MCF 10A (cell line): ENCODE data around the gene PER1. TPM values are rescaled to one million over a fixed set of nuclear protein-coding genes. Genes with fewer than 3 reads are reported as not detected.

Experiments
- BruUV-seq: library from RNA; stranded (reverse); fragments of 400-500 nt; replicated peaks from 2 replicates; lab custom pipeline; 2021; lab: Mats Ljungman, UMichigan
- CTCF ChIA-PET: fragments of 300-600 bp; sonication (Branson Sonifier 250); formaldehyde crosslinking; extraction: SDS; loops from one replicate; lab custom pipeline; 2021; ENCODE audit warnings: antibody characterized with exemption, inconsistent platforms; lab: Yijun Ruan, JAX
- POLR2A ChIA-PET: fragments of 300-600, 350-650 bp; sonication (Branson Sonifier 250); formaldehyde crosslinking; extraction: SDS; loops from one replicate; lab custom pipeline; 2020; ENCODE audit warnings: antibody characterized with exemption, inconsistent platforms; lab: Yijun Ruan, JAX
- DNase-seq: peaks from one replicate; pipeline ENCODE4 v3.0.0-alpha.2; 2018; ENCODE audit not compliant: unreplicated experiment
- H3K27ac Mint-ChIP-seq: one replicate; pipeline ENCODE4 v1.8.0; 2022; ENCODE audit warnings: mild to moderate bottlenecking, low read depth, mixed read lengths; ENCODE audit not compliant: unreplicated experiment
- H3K27me3 Mint-ChIP-seq: one replicate; pipeline ENCODE4 v1.8.0; 2022; ENCODE audit warnings: mixed read lengths; ENCODE audit not compliant: insufficient read depth, unreplicated experiment
- H3K36me3 Mint-ChIP-seq: one replicate; pipeline ENCODE4 v1.8.0; 2022; ENCODE audit warnings: mild to moderate bottlenecking, moderate library complexity, mixed read lengths; ENCODE audit not compliant: insufficient read depth, unreplicated experiment
- H3K4me1 Mint-ChIP-seq: one replicate; pipeline ENCODE4 v1.8.0; 2022; ENCODE audit warnings: mixed read lengths; ENCODE audit not compliant: insufficient read depth, unreplicated experiment
- H3K4me3 Mint-ChIP-seq: one replicate; pipeline ENCODE4 v1.8.0; 2022; ENCODE audit warnings: mild to moderate bottlenecking, moderate library complexity, mixed read lengths; ENCODE audit not compliant: unreplicated experiment
- H3K9me3 Mint-ChIP-seq: one replicate; pipeline ENCODE4 v1.8.0; 2022; ENCODE audit warnings: mixed read lengths; ENCODE audit not compliant: unreplicated experiment
- intact Hi-C: fragments of 100-400 bp; cut with micrococcal nuclease; formaldehyde crosslinking; loops from 2 replicates; pipeline ENCODE4 v1.14.1; 2022
- total RNA-seq: library from RNA; stranded (reverse); gene quantifications from 2 replicates; pipeline ENCODE4 v1.2.3, GENCODE V29; 2022
- TF ChIP-seq, protein P1 (sequence below): fragments of 200-600 bp; IDR thresholded peaks from one replicate; pipeline ENCODE4 v1.8.0; 2022; ENCODE audit warnings: antibody characterized with exemption, mild to moderate bottlenecking; ENCODE audit not compliant: unreplicated experiment

The PER1 gene
- total RNA-seq, 1 experiment from 2014 or later = 190 TPM

DNA sequence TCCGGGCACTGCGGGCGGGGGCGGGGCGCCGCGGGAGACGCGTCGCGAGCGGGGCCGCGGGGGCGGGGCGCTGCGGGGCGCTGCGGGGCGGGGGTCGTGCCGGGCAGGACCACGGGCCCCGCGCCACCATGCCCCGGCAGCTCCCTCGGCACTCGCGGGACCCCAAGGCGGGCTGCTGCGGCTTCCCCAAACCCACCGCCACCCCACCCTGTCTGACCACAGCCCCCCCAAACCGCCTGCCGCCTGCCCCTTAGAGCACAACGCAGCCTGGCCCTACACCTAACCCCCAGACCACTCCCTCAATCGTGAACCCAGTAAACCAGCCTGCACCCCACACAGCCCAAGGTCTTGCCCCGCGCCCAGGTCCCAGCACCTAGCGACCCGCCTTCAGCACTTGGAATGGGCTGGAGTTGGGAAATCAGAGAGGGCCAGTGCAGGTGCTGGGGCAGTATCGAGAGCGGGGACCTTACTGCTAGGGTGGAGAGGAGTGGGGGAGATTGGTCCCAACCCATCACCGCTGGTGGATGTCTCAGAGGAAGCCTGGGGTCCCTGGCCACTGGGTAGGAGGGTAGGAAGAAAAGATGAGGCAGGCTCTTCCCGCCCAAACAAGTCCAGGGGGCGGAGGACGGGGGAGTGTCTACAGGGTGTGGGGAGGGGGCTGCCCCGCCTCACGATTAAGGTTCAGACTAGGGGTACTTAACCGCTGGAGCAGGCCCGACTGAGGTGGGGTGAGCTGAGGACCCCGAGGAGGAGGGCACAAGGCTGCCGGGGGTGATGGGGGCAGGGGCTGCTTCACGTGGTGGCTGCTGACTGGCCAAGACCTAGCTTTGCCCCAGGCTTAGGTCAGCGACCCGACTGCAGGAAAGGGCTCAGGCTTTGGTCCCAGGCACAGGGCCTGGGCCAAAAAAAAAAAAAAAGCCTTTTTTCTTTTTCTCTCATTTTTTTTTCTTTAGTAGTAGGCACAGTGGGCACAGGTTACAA is 11.1 kb upstream of the PER1 start:
- intact Hi-C loops = no loop called here
- BruUV-seq = no TSS peak
- Mint-ChIP-seq H3K4me3 (peak overlapping the region; percentile 78), H3K27ac (peak overlapping the region; percentile 94), H3K36me3 (peaks cover 24% of the 10 kb centered on the region), H3K4me1 (peaks cover 38% of the 10 kb centered on the region), H3K27me3 (no peaks in the 10 kb centered on the region), H3K9me3 (no peaks in the 10 kb centered on the region)
- ChIA-PET CTCF (interaction anchor here (1.0 to 1.3 kb wide), 2 partner anchors 10 to 44 kb away, joined by 5 to 6 read pairs; no protein-coding TSS in a partner anchor), POLR2A (interaction anchor here (0.6 to 13.1 kb wide), 12 partner anchors 10 to 103 kb away, joined by 3 to 203 read pairs (median 4); partner anchors contain the start of genes ALOXE3, BORCS6, CTC1 and PER1)
- DNase-seq = no peak
- TF ChIP-seq, protein P1, sequence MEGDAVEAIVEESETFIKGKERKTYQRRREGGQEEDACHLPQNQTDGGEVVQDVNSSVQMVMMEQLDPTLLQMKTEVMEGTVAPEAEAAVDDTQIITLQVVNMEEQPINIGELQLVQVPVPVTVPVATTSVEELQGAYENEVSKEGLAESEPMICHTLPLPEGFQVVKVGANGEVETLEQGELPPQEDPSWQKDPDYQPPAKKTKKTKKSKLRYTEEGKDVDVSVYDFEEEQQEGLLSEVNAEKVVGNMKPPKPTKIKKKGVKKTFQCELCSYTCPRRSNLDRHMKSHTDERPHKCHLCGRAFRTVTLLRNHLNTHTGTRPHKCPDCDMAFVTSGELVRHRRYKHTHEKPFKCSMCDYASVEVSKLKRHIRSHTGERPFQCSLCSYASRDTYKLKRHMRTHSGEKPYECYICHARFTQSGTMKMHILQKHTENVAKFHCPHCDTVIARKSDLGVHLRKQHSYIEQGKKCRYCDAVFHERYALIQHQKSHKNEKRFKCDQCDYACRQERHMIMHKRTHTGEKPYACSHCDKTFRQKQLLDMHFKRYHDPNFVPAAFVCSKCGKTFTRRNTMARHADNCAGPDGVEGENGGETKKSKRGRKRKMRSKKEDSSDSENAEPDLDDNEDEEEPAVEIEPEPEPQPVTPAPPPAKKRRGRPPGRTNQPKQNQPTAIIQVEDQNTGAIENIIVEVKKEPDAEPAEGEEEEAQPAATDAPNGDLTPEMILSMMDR = no peak

DNA sequence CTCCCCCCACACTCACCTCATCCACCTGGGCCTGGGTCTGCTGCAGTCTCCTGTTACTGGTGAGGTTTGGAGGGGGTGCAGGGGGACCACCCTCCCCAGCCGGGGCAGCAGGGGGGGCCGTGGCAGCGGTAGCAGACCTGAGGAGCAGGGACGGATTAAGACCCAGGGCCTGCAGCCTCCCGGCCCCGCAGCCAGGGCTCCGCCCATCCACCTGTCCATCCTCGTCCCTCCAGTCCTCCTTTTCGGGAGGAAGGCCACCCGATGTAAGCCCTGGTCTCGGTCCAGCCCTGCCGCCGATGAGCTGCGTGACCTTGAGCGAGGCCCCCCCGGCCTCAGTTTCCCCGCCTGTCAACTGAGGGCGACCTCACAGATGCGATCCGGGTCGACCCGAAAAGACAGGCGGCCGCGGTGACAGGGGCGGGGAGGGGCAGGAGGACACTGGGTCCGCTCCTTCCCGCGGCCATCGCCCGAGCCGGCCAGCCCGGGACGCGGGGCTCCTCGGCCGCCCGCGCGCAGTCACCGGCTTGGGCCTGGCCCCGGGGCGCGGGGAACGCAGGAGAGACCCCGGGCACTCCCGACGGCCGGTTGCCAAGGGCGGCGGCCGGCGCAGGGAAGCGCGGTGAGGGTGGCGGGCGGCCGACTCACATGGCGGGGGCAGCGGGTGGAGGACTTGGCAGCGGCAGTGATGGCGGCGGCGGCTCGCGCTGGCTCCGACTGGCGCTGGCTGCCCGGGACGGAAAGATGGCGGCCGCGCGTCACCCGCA is 10.2 kb upstream of the PER1 start, which contains the start of gene VAMP2:
VAMP2 (minus strand) TSS at position 716 of the 764 bp plus-strand sequence; CDS start at position 647, 69 bp downstream.
- H3K4me3 Mint-ChIP-seq = peak within 1 kb of the TSS; percentile 78
- H3K36me3 Mint-ChIP-seq = peaks cover 31% of the 10 kb centered on the region
- H3K27me3 Mint-ChIP-seq = no peaks in the 10 kb centered on the region
- BruUV-seq = no TSS peak
- DNase-seq = peak; percentile 55
- TF ChIP-seq, protein P1 = no peak
- peak within 1 kb of the TSS; percentile 94 for H3K27ac Mint-ChIP-seq
- ChIA-PET CTCF (interaction anchor here (3.3 kb wide), 1 partner anchor 43 kb away, joined by 16 read pairs; the partner anchor contains the start of gene ALOXE3), POLR2A (interaction anchor here (0.6 to 16.5 kb wide), 7 partner anchors 11 to 60 kb away, joined by 3 to 429 read pairs (median 4); partner anchors contain the start of gene BORCS6)
- intact Hi-C loops = no loop called here
- H3K4me1 Mint-ChIP-seq = peaks cover 38% of the 10 kb centered on the region
- H3K9me3 Mint-ChIP-seq = no peaks in the 10 kb centered on the region

DNA sequence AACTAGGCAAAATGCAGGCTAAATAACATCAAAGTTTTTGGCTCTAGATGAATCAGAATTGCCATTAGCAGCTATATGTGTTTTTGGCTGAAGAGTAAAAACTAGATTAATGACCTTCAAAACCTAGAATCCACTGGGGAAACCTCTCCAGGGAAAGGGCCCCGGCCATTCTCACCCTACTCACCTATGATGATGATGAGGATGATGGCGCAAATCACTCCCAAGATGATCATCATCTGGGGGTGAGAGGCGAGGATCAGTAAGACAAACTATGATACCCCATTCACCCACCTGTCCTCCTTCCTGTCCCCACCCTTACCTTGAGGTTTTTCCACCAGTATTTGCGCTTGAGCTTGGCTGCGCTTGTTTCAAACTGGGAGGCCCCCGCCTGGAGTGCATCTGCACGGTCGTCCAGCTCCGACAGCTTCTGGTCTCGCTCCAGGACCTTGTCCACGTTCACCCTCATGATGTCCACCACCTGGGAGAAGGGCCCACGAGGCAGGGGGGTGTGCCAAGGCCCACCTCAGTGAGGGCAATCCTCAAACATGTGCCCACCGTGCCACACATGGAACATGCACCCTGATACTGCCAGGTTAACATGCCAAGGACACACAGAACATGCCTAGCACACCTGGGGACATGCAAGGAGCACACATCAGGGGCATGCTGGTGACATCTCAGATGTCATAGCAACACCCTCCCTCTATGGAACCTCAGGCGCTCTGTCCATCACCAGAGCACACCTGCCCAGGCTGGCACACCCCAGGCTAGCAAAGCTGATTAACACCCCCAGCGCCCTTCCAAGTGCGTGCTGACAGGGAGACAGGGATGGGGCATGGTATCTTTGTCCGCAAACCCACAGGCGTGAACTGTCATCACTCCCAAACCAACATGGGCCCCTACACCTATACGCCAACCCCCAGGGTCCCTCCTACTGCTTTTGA is 9.4 kb upstream of the PER1 start:
- Mint-ChIP-seq H3K27ac (peak overlapping the region; percentile 94), H3K27me3 (no peaks in the 10 kb centered on the region), H3K36me3 (peaks cover 31% of the 10 kb centered on the region), H3K4me1 (peaks cover 38% of the 10 kb centered on the region), H3K9me3 (no peaks in the 10 kb centered on the region), H3K4me3 (peak overlapping the region; percentile 78)
- CTCF ChIA-PET = interaction anchor here (0.6 to 8.7 kb wide), 5 partner anchors 12 to 51 kb away, joined by 3 to 59 read pairs (median 5); partner anchors contain the start of genes ALOXE3 and TMEM107
- BruUV-seq = TSS peak; percentile 51
- intact Hi-C loops = no loop called here
- POLR2A ChIA-PET = interaction anchor here (0.6 to 16.5 kb wide), 14 partner anchors 9 to 61 kb away, joined by 3 to 429 read pairs (median 3); partner anchors contain the start of genes ALOXE3, BORCS6, HES7 and PER1
- TF ChIP-seq, protein P1 = no peak
- DNase-seq = no peak
